A549 treated with Mapracorat at 1 μM for 4 hours (cell line): Measurements from ENCODE around the gene CIB2. TPM values are rescaled to one million over a fixed set of nuclear protein-coding genes. Genes with fewer than 3 reads are reported as not detected.

Experiments used
- total RNA-seq: library from RNA; stranded (reverse); fragments of 200-300 nt; extraction: Qiagen RNA extraction; gene quantifications from 5 replicates; pipeline ENCODE4 v1.2.3, GENCODE V29; 2022

Gene CIB2
- 25.7 to 28.9 TPM (median 27.6 TPM) in 5 replicates for total RNA-seq

GRCh38 chr15:78131295-78132061 lies at the start of gene CIB2:
CIB2 (minus strand) TSS chr15:78131445; CDS start chr15:78131215, 230 bp downstream.

GRCh38 chr15:78149068-78149804 lies 18.0 kb upstream of the CIB2 start, which contains the start of gene IDH3A:
IDH3A (plus strand) TSS chr15:78149362; CDS start chr15:78149404, 42 bp downstream.

GRCh38 chr15:78092261-78093041 lies 38.8 kb downstream of the CIB2 start, which contains the start of gene SH2D7:
SH2D7 (plus strand) TSS chr15:78092561; CDS start chr15:78092585, 24 bp downstream.

GRCh38 chr15:78077053-78077870 lies 54.0 kb downstream of the CIB2 start, which contains the start of gene TBC1D2B:
TBC1D2B (minus strand) TSS chr15:78077711; CDS start chr15:78077652, 59 bp downstream.

Other genes starting within 250 kb of the CIB2 start
- 11.9 to 19.3 TPM (median 16.0 TPM) in 5 replicates for gene TBC1D2B, start 53.7 kb downstream of the CIB2 start, total RNA-seq
- gene SH2D7, start 38.9 kb downstream of the CIB2 start, total RNA-seq = not detected in 5 replicates
- 63.1 to 93.8 TPM (median 70.0 TPM) in 5 replicates for gene IDH3A, start 17.9 kb upstream of the CIB2 start, total RNA-seq
- 0.13 to 0.31 TPM (median 0.19 TPM) in 4 of 5 replicates, not detected in the other for gene ACSBG1, start 103.1 kb upstream of the CIB2 start, total RNA-seq
- not detected in 5 replicates for gene DNAJA4, start 133.1 kb upstream of the CIB2 start, total RNA-seq
- gene SKIC8, start 168.2 kb upstream of the CIB2 start, total RNA-seq = 80.3 to 109 TPM (median 88.0 TPM) in 5 replicates
- 1.2 to 2.2 TPM (median 1.7 TPM) in 5 replicates for gene CRABP1, start 208.9 kb upstream of the CIB2 start, total RNA-seq